ENCODE measurements around the gene PCSK5.
A peak's percentile ranks its signal among the peaks of the same experiment; 100 is the strongest.
"Not testable (repeated sequence)": the region's sequence is repeated elsewhere in the genome, so short reads cannot be mapped to it uniquely, and the experiment has no call there.

The PCSK5 gene

GRCh38 chr9:75891277-75891741 is 836 bp downstream of the PCSK5 start:
- no peak for DNase-seq

DNA sequence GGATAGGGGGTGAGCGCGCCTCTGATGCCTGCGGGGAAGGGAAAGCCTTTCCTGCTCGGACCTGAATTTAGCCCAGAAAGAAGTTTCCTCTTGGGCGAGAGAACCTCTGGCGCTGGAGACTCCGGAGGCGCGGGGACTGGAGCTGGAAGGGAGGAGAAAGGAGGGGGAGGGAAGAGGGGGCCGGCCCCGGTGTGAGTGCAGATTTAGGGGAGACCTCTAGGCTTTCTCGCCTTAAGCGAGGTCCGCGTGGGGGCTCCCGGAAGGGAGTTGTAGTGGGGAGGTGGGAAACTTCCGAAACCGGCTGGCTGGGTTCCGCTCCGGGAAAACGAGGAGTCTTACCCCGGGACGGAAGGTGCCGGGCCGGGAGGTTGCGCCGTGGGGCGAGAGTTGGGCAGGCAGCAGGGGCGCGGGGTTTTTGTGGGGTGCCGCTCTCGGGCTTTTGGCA is 1.3 kb downstream of the PCSK5 start:
- no peak for DNase-seq

- DNase-seq, result no peak
Observed at GRCh38 chr9:75892216-75892911, 1.9 kb downstream of the PCSK5 start.

DNA sequence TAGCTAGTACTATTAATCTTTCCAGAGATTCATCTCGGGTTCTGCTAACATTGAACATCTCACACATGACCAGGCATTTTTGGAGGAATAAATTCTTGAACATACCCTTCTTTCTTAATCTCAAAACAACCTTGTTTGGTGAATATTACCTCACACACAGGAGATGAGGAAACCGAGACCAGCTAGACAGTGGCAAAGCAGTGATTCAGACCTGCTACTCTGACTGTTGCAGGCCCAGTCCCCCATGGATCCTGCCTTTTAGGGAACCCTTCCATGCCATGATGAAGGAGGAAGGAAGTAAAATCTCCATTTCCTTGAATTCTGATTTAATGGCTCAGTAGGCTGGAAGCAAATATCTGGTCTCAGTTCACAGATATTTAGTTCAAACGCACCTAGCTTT is 2.6 kb downstream of the PCSK5 start:
- DNase-seq, result no peak

DNA sequence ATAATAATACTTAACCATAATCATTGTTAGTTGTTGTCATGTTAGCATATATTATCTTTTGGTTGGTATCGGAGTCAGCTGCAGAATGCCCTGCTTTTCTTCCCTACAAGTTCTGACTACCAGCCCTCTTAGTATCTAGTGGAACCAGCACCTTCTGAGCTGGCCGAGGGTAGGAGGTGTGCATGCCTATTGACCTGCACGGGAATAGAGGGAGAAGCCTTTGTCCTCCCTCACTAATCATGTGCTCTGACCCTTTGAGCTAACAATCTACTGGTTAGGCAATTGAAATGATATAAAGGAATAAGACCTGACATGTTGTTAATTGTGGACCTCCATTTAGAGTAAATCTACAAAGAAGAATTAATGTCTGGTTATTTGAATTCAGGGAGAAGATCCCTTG is 4.1 kb downstream of the PCSK5 start:
- no peak for DNase-seq

DNA sequence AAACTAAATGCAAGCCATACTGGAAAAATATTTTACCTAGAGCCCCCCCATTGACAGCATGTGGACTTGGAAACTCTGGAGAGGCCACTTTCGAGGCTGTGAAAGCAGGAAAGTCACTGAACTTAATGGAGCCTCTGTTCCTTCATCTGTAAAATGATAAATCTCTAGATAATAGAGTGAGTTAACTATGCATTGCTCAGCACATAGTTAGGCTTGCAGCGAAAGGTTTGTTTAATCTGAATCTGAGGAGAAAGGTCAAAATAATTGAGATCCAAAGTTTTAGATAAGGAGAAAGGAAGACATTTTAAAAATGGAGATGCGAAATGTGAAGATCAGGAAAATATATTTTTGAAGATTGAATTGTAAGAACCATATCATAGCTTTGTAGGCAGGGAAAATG is 4.6 kb downstream of the PCSK5 start:
- no peak for DNase-seq

DNA sequence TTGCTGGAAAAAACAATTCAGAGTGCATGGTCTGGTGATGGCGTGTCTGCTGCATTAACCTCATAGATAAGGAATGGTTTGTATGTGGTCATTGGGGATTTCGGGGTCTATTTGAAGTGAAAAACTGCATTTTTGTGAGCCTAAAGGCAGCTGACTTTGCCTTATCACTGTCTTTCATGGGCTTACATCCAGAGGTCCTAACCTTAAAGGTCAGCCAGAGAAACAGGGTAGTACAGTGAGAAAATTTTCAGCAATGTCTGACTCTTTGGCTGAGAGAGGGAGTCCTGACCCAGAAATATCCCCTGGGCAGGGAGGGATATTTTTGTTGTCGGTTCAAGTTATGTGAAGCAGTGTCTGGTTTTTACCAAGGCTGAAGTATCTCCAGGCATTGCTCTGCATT is 5.7 kb downstream of the PCSK5 start:
- DNase-seq, result peak; percentile 6

- not testable (repeated sequence) for DNase-seq
Observed at GRCh38 chr9:75900893-75901524, 10.5 kb downstream of the PCSK5 start.

- DNase-seq, result no peak
Observed at GRCh38 chr9:75903785-75904360, 13.4 kb downstream of the PCSK5 start.

- DNase-seq, result no peak
Observed at GRCh38 chr9:75904364-75904763, 13.9 kb downstream of the PCSK5 start.

DNA sequence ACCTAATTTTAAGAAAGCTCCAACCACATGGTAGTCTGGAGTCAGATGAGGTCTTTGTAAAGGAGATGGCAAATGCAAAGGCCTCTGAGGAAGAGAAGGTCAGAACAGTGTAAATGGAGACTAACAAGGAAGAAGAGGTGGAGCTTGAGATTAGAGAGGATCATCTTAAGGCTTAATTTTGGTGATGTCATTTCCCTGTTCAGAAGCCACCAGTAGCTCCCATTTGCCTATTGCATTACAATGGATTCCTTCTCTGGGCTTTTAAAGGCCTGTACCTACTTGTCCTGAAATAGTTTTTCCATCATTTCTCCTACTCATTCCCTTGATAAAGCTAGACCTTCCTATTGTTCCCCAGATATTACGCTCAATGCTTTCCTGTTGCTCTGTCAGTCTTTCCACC is 16.1 kb downstream of the PCSK5 start:
- no peak for DNase-seq

DNA sequence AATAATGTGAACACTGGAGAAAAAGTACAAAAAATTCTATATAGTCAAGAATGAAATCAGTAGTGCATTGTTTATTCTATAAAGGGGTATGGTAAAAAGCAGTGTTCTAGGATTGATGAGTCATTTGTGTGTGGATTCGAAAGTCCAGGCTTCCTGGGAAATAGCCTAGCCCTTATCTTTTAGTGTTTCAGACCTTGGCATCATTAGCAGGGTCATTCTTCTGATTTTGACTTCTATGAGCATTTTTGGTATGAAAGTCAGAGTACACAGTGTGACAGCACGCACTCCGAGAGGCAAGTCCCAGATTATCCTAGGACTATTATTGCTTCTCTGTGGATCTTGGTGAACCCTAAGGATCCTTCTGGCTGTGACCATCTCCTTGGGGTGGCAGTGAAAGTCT is 16.9 kb downstream of the PCSK5 start:
- no peak for DNase-seq

GRCh38 chr9:75907923-75908322 is 17.4 kb downstream of the PCSK5 start:
- DNase-seq, result no peak

GRCh38 chr9:75909776-75910175 is 19.3 kb downstream of the PCSK5 start:
- no peak for DNase-seq

GRCh38 chr9:75910731-75911130 is 20.3 kb downstream of the PCSK5 start:
- DNase-seq, result no peak

DNA sequence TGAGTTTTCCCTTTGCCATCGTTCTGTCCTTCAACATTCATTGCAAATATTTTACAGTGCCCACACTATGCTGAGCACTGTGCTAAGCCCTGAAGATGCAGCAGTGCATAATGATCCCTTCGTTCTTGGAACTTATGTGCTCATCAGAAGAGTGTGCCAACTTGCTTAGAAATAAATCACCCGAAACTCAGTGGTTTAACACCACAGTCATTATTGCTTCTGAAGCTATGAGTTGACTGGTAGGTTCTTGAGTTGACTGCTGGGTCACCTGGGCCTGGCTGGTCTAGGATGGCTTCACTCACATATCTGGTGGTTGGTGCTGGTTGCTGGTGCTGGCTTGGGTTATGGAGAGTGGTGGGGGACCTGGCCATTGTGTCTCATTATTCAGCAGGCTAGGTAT is 20.9 kb downstream of the PCSK5 start:
- no peak for DNase-seq

DNA sequence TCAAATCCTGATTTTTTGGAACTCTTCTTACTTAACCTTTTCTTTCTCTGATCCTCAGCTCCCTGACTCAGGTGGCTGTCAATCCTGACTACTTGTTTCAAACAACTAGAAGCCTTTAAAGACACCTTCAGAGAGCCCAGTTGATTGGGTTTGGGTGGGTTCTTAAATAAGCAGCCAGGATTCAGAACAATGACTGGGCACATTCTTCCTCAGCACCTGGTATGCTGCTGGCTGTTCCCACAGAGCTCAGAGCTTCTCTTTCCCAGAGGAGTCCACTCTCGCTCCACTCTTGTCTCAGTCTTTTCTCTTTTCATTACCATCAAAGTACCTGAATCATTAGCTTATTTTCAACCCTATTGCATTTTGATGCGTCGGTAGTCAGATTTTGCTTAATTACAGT is 22.5 kb downstream of the PCSK5 start:
- DNase-seq, result no peak

DNA sequence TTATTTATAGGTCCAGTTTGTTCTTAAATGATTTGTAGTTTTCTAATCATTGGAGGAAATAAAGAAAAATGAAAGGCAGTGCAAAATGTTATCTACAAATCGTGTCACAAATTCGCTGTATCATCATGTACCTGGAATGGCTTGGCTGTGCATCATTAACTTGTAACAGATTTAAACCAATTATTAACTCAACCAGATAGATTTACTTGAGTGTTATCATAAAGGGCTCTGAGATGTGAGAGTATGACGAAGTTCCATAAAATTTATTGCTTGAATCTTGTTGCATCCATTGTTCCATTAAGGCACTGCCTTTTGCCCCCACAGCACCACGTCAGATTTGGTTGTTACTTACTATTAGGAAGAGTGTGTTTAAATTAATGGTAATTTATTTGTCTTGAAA is 23.5 kb downstream of the PCSK5 start:
- no peak for DNase-seq

DNA sequence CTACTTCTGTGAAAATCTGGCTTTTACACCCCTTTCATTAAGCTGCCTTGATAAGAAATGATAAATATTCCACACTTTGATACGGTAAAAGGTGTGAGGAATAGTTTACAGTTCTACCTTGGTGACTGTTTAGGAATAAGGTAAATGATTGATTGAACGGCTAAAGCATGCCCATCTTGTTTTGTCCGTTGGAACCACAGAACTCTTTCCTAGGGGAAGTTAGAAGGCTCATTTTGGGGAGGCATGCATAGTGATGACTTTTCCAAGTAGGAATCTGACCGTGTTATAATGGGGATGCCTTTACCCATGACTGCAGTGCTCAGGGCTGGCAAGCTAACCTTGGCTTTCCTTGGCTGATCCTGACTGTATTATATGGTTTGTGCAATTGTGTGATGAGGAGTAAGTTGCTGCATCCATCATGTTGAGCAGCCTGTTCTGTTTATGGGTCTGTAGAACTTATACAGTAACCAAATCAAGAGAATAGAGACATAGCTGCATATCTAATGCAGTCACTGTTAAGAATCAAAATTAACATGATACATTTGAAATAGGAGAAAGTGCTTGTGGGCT is 24.5 kb downstream of the PCSK5 start:
- DNase-seq, result no peak

DNA sequence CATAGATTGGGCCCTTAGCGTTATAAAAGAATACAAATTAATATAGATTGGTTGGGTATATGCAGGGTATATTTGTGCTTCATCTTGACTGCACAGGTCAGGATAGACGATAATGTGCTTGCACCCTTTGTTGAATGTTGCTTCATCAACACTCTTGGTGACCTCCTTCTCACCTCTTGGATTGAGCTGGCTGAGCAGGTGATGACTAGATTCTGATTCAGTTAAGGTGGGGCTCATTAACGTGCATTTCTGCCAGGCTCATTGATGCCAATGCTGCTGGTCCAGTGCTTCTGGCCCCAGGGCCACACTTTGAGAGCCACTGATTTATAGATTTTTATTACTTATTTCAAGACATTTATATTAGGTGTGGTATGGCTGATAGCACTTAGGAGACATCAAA is 27.7 kb downstream of the PCSK5 start:
- no peak for DNase-seq

GRCh38 chr9:75918909-75919308 is 28.4 kb downstream of the PCSK5 start:
- DNase-seq, result no peak

GRCh38 chr9:75921391-75922127 is 31.1 kb downstream of the PCSK5 start:
- no peak for DNase-seq

DNA sequence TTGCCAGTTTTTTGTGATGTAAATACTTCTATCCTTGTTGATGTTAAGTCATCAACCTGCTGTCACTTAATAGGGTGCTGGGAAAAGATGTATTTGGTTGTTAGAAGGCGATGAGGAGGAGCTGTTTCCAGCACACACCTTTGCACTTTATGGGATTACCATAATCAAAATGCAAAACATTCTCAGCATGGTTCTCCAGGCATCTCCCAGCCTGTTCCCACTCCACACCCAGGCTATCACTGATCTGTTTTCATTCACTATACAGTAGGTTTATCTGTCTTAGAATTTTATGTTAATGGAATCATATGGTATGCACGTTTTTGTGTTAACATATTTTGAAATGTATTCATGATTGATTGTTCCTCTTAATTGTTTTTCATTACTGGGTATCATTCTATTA is 35.9 kb downstream of the PCSK5 start:
- DNase-seq, result no peak

Data from OCI-M1 (cell line).